Prostate gland (tissue), 2 donors: ENCODE results near the gene SMYD3. TPM values are rescaled to one million over a fixed set of nuclear protein-coding genes. Genes with fewer than 3 reads are reported as not detected.

Source experiments
- DNase-seq: peaks from one replicate; pipeline ENCODE4 v3.0.0-alpha.2; 2019; ENCODE audit warnings: low spot score
- H3K27ac ChIP-seq, 2 donors: fragments of 200-600 bp; sonication (generic); 2 replicates each; pipeline ENCODE4 v1.5.1; 2017 to 2019
- H3K27me3 ChIP-seq: fragments of 200-600 bp; sonication (generic); replicated peaks from 2 replicates; pipeline ENCODE4 v1.5.1; 2019; ENCODE audit not compliant: insufficient read depth
- H3K36me3 ChIP-seq, 2 donors: fragments of 200-600 bp; sonication (generic); 1 replicate in 1 of 2; 2 replicates in 1 of 2; pipeline versions ENCODE4 v1.5.1 to v1.8.1; 2017 to 2019
- H3K4me1 ChIP-seq: fragments of 200-600 bp; sonication (generic); replicated peaks from 2 replicates; pipeline ENCODE4 v1.5.1; 2019
- H3K4me3 ChIP-seq, 2 donors: fragments of 200-600 bp; sonication (generic); 2 replicates each; pipeline ENCODE4 v1.5.1; 2017 to 2019
- H3K9me3 ChIP-seq: fragments of 200-600 bp; sonication (generic); 2 replicates; pipeline ENCODE4 v1.5.1; 2017
- POLR2A ChIP-seq: fragments of 450-650 bp; IDR thresholded peaks from one replicate; pipeline ENCODE4 v1.6.1; 2016; ENCODE audit warnings: antibody characterized with exemption, mild to moderate bottlenecking
- POLR2AphosphoS5 ChIP-seq: sonication (generic); formaldehyde crosslinking; IDR thresholded peaks from one replicate; pipeline ENCODE4 v1.6.1; 2017; ENCODE audit warnings: antibody characterized with exemption
- WGBS: methylation state at CpG from one replicate; pipeline ENCODE4 v1.1.5; 2018; 5-methylcytosine and 5-hydroxymethylcytosine counted together
- intact Hi-C: fragments of 100-400 bp; cut with DNase I; formaldehyde crosslinking; loops from one replicate; pipeline ENCODE4 v1.14.2; 2022
- total RNA-seq, 2 donors: library from RNA; depleted of rRNA; stranded (reverse); fragments of >200 nt; gene quantifications; one replicate each; pipeline ENCODE4 v1.1.0, GENCODE V29; 2016
- TF ChIP-seq, protein P1 (sequence below), 4 experiments: fragments of 200-600 bp in 2 of 4; fragments of 450-650 bp in 2 of 4; sonication (generic) in 2 of 4; IDR thresholded peaks; 1 replicate in 3 of 4; 2 replicates in 1 of 4; pipeline ENCODE4 v1.5.1; 2016 to 2019; ENCODE audit warnings: antibody characterized with exemption in 4 of 4, mild to moderate bottlenecking in 2 of 4, moderate library complexity in 2 of 4

The SMYD3 gene
- total RNA-seq, 2 donors from 2014 or later, result 19.8 to 23.9 TPM

DNA sequence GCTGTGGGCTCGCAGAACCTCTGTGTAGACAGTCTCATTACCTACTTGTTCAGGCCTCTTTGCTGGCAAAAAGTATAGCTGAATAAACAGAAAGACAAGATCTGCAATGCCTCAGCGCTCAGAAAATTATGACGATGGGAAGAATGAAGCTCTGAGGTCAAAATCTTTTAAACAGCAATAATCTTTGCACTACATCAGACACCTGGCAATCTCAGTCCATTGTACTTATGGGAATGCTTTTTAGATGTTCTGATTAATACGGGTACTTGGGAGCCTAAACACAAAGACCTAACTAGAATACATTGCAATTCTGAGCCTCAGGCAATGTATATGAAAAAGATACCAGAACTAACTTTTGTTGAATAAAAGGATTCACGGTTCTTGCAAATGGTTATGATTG is 410.7 kb downstream of the SMYD3 start:
- no peaks in the 10 kb centered on the region for H3K36me3 ChIP-seq
- 47% methylated on average over 5 of the region's 5 CpGs for WGBS
- TF ChIP-seq POLR2A, result no peak

DNA sequence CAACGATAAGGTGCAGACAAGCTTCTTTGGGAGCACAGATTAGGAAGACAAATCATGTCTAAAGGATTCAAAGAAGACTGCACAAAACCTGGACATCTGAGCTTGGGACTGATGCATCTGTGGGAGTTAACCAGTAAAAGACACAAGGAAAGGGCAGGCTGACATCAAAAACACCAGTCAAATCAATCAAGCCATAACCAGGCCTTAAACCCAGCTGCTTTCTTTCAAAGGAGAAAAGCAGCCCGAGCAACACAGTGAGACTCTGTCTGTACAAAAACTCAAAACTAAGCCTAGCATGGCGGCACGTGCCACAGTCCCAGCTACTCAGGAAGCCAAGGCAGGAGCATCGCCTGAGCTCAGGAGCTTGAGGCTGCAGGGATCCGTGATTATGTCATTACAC is 411.6 kb downstream of the SMYD3 start:
- H3K27ac ChIP-seq, result no peak overlapping the region
- intact Hi-C loops, result no loop called here
- H3K4me1 ChIP-seq, result no peaks in the 10 kb centered on the region
- no peak overlapping the region for H3K4me3 ChIP-seq
- WGBS, result 94% methylated on average over 6 of the region's 6 CpGs
- no peaks in the 10 kb centered on the region for H3K36me3 ChIP-seq
- H3K9me3 ChIP-seq, result no peaks in the 10 kb centered on the region
- TF ChIP-seq, protein P1, sequence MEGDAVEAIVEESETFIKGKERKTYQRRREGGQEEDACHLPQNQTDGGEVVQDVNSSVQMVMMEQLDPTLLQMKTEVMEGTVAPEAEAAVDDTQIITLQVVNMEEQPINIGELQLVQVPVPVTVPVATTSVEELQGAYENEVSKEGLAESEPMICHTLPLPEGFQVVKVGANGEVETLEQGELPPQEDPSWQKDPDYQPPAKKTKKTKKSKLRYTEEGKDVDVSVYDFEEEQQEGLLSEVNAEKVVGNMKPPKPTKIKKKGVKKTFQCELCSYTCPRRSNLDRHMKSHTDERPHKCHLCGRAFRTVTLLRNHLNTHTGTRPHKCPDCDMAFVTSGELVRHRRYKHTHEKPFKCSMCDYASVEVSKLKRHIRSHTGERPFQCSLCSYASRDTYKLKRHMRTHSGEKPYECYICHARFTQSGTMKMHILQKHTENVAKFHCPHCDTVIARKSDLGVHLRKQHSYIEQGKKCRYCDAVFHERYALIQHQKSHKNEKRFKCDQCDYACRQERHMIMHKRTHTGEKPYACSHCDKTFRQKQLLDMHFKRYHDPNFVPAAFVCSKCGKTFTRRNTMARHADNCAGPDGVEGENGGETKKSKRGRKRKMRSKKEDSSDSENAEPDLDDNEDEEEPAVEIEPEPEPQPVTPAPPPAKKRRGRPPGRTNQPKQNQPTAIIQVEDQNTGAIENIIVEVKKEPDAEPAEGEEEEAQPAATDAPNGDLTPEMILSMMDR (IDR thresholded peaks at IDR 0.05), result no peak
- DNase-seq, result no peak
- H3K27me3 ChIP-seq, result no peaks in the 10 kb centered on the region

More for the DNA sequence above, 410.7 kb downstream of the SMYD3 start:
- Histone ChIP-seq H3K27me3 (no peaks in the 10 kb centered on the region), H3K4me1 (no peaks in the 10 kb centered on the region), H3K27ac (no peak overlapping the region), H3K9me3 (no peaks in the 10 kb centered on the region), H3K4me3 (no peak overlapping the region)
- DNase-seq, result no peak
- intact Hi-C loops, result no loop called here

DNA sequence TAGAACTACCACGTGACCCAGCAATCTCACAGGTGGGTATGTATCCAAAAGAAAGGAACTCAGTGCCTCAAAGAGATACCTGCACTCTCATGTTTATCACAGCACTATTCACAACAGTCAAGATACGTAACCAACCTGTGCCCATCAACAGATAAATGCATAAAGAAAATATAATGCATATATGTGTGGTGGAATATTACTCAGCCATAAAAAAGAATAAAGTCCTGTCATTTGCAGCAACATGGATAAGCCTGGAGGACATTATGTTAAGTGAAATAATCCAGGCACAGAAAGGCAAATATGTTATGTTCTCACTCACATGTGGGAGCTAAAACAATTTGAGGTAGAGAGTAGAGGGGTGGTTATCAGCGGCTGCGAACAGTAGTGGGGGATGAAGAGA is 413.8 kb downstream of the SMYD3 start:
- Histone ChIP-seq H3K9me3 (no peaks in the 10 kb centered on the region), H3K36me3 (no peaks in the 10 kb centered on the region), H3K4me1 (no peaks in the 10 kb centered on the region), H3K4me3 (no peak overlapping the region), H3K27me3 (no peaks in the 10 kb centered on the region), H3K27ac (no peak overlapping the region)
- intact Hi-C loops, result no loop called here
- TF ChIP-seq POLR2AphosphoS5 (no peak), POLR2A (no peak)
- 97% methylated on average over 4 of the region's 4 CpGs for WGBS
- DNase-seq, result no peak

DNA sequence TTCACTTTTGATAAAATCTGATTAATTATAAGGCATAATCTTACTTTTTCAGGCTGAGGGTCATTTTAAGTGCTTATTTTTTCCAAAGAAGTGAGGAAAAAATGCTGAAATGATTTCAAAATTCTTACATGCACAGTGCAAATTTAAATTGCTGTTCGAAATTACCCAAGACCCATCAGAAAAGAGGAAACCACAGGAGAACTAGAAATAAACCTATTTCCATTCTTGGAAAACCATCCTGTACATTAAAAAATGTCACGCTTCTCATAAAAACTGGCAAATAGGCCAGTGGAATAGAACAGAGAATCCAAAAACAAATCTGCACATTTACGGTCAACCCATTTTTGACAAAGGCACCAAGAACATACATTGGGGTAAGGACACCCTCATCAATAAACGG is 414.9 kb downstream of the SMYD3 start:
- intact Hi-C loops, result no loop called here
- 93% methylated on average over 4 of the region's 4 CpGs for WGBS
- H3K36me3 ChIP-seq, result no peaks in the 10 kb centered on the region

DNA sequence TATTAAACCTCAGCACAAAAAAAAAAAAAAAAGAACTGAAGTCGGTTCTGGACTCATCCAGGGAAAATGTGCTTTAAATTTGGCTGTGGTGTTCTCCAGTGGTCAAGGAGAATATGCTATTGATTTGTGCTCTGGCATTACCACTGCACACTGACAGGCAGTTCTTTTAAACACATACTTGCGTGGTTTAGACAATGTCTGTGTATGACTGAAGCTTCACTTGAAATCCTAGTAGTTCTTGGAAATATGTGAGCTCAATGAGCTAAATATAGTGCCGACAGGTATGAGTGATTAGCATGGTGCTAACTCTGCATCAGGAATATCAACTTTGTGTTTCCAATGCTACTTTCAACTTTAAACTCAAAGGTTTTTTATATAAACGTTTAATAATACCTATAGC is 415.6 kb downstream of the SMYD3 start:
- TF ChIP-seq POLR2A (no peak), POLR2AphosphoS5 (no peak)
- TF ChIP-seq, protein P1 (IDR thresholded peaks at IDR 0.05), result no peak
- 79% methylated on average over 4 of the region's 4 CpGs for WGBS
- DNase-seq, result no peak
- Histone ChIP-seq H3K27me3 (no peaks in the 10 kb centered on the region), H3K4me3 (no peak overlapping the region), H3K9me3 (no peaks in the 10 kb centered on the region), H3K36me3 (no peaks in the 10 kb centered on the region), H3K27ac (no peak overlapping the region), H3K4me1 (no peaks in the 10 kb centered on the region)
- intact Hi-C loops, result no loop called here

More for the DNA sequence above, 414.9 kb downstream of the SMYD3 start:
- H3K27ac ChIP-seq, result no peak overlapping the region
- DNase-seq, result no peak
- no peaks in the 10 kb centered on the region for H3K4me1 ChIP-seq
- TF ChIP-seq, protein P1 (IDR thresholded peaks at IDR 0.05), result no peak
- TF ChIP-seq POLR2A (no peak), POLR2AphosphoS5 (no peak)
- H3K9me3 ChIP-seq, result no peaks in the 10 kb centered on the region
- H3K27me3 ChIP-seq, result no peaks in the 10 kb centered on the region
- no peak overlapping the region for H3K4me3 ChIP-seq

DNA sequence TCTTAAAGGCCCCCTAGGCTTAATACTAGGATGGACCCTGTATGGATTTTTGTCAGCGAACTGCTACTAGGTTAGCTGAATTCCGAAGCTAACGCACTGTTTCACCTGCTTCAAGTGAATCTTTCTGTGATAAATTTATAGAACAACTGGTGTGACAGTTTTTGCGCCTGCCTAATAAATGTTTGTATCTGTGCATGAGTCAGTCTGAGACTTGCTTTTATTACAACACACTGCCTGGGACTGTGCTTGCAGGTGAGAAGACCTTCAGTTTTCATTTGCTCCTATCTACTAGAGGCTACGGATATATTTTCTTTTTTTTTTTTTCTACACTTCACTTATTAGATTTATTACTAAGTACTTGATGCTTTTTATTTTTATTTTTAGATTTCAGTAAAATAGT is 420.9 kb downstream of the SMYD3 start:
- WGBS, result 95% methylated on average over 5 of the region's 5 CpGs
- no peak overlapping the region for H3K27ac ChIP-seq
- no peak for TF ChIP-seq POLR2A
- TF ChIP-seq, protein P1 (IDR thresholded peaks at IDR 0.05), result no peak
- TF ChIP-seq POLR2AphosphoS5, result no peak
- H3K27me3 ChIP-seq, result no peaks in the 10 kb centered on the region
- DNase-seq, result no peak
- H3K4me1 ChIP-seq, result no peaks in the 10 kb centered on the region
- H3K9me3 ChIP-seq, result no peaks in the 10 kb centered on the region
- intact Hi-C loops, result no loop called here
- no peaks in the 10 kb centered on the region for H3K36me3 ChIP-seq
- H3K4me3 ChIP-seq, result no peak overlapping the region
